Suppressor macrophage treated with lipopolysaccharide for 4 hours (primary cell): Measurements from ENCODE around the gene HSD11B1.
"Not testable (repeated sequence)": the region's sequence is repeated elsewhere in the genome, so short reads cannot be mapped to it uniquely, and the experiment has no call there.

ENCODE experiments used
- DNase-seq: peaks from one replicate; pipeline ENCODE4 v3.0.0-alpha.2; 2020

The HSD11B1 gene

GRCh38 chr1:209692296-209692695, 12.3 kb upstream of the HSD11B1 start:
- DNase-seq = no peak

DNA sequence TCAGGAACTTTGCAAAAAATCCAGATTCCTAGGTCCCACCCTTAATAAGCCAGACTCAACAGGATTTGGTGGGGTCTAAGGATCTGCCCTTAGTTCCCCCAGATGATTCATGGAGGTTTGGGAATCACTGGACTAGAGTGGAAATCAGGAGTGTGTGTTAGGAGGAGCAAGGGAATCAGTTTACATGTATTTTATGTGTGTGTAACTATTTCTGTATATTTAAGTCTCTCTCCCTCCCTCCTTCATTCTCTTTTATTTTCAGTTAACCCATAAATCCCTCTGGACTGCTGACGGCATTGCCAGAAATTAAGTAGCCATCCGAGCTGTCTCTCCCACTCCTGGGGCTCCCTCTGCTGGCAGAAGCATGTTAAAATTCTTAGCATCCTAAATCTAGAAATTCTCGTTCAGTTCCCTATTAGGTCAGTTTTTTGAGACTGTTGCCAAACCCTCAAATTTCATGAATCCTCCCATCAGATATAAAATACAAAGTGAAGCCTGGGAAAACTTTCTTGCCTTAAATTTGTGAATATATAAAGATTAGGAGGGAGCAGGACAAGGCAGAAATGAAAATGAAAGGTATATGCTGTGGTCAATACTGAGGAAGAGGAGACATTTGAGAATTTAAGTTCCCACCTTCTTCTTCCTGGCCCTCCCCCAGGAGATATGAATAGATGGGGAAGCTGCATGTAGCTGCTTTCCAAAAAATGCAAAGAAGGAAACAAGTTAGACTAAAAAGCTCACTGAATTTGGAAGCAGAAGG, 11.7 kb upstream of the HSD11B1 start:
- DNase-seq = peak; percentile 95

- DNase-seq = no peak
These were observed 8.0 kb upstream of the HSD11B1 start for GRCh38 chr1:209696673-209697072.

GRCh38 chr1:209697126-209697525, 7.5 kb upstream of the HSD11B1 start:
- no peak for DNase-seq

- DNase-seq = not testable (repeated sequence)
These were observed 4.0 kb upstream of the HSD11B1 start for GRCh38 chr1:209700686-209701085.

DNA sequence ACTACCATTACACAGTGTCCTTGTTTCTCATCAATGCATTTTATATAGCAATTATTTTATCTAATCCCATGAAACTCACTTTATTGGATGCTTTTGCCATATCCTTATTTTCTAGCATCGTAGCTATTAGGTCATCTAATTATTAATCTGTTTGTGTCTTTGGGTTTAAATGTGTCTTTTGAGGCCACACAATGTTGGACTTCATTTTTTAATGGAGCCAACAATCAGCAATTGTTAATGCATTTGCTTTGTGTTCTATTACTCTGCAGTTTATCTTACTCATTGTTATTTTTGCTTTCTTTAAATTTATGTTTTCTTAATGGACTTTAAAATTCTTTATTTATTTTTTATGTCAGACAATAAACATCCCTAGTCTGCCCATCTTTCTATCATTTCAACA, 1.8 kb upstream of the HSD11B1 start:
- no peak for DNase-seq

DNA sequence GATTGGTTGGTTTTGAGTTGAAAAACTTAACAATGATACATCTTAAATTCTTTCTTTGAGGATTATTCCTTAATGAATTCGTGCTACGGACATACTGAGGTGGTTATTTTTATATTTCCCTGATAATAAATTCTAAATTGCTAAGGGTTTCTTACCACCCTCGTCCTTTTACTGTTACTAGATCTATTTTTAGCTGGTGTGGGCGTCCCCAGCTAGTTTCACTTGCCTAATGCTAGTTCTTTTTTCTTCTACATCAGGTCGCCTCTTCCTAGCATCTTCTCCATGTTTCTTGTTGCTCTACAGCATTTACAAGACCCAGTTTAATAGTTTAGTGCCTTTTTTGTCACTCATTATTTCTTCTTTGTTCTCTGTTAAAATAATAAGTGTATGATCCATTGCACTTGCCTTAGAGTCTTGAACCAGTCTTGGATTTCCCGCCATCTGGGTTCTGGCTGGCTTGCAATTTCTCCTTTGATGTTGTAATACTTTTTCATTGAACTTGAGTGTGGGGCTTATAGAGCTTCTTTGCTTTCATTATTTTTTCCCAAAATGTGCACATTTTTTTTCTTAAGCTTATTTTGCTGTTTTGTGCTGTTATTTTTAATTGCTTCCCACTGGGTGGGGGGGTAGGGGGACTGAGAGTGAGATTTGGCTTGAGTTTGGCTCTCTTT, 677 bp upstream of the HSD11B1 start:
- peak; percentile 65 for DNase-seq

GRCh38 chr1:209705033-209705598, 470 bp downstream of the HSD11B1 start:
- DNase-seq = peak; percentile 46

- no peak for DNase-seq
These were observed 2.0 kb downstream of the HSD11B1 start for GRCh38 chr1:209706622-209707021.

GRCh38 chr1:209707308-209707707, 2.7 kb downstream of the HSD11B1 start:
- no peak for DNase-seq

GRCh38 chr1:209708297-209708696, 3.7 kb downstream of the HSD11B1 start:
- no peak for DNase-seq

GRCh38 chr1:209710093-209710492, 5.4 kb downstream of the HSD11B1 start:
- DNase-seq = peak; percentile 48

DNA sequence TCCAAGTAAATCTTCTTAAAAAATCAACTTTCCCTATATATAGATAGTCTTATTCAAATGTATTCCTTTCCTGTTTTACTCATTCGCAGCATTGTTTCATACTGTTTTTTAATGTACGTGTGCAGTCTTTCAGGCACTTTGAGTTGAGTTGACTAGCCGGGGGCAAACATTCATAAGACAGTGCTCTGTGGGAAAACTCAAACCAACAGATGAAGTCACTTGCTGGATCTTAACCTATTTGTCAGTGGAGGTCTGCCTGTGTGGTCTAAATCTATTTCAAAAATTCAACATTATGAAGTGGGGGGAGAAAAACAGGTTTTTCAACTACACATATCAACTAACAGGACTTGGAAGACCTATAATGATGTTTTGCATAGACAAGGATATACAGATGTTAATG, 6.2 kb downstream of the HSD11B1 start:
- no peak for DNase-seq

- no peak for DNase-seq
These were observed 9.7 kb downstream of the HSD11B1 start for GRCh38 chr1:209714338-209714737.

- no peak for DNase-seq
These were observed 10.7 kb downstream of the HSD11B1 start for GRCh38 chr1:209715314-209715713.

DNA sequence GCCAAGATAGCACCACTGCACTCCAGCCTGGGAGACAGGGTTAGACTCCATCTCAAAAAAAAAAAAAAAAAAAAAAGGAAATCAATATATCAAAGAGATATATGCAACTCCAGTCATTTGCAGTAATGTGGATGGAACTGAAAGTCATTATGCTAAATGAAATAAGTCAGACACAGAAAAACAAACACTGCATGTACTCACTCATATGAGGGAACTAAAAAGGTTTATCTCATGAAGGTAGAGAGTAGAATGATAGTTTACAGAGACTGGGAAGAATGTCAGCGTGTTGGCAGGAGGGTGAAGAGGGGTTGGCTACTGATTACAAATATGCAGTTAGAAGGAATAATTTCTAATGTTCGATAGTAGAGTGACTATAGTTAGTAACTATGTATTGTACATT, 13.2 kb downstream of the HSD11B1 start:
- DNase-seq = no peak

DNA sequence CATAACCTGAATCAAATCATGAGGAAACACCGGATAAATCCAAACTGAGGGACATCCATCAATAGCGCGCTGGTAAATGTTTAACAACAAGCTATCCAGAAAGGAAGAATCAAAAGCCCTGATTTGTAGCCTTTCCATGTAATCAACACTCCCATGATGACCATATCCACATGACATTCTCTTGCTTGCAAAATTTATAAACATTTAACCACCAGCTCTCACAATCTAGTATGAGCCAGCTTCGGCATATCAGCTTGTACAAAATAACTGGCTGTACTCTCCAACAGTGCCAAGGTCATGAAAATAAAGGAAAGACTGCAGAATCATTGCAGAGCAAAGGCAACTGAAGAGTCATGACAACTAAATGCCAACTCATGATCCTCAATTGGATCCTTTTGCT, 15.7 kb downstream of the HSD11B1 start:
- DNase-seq = no peak

DNA sequence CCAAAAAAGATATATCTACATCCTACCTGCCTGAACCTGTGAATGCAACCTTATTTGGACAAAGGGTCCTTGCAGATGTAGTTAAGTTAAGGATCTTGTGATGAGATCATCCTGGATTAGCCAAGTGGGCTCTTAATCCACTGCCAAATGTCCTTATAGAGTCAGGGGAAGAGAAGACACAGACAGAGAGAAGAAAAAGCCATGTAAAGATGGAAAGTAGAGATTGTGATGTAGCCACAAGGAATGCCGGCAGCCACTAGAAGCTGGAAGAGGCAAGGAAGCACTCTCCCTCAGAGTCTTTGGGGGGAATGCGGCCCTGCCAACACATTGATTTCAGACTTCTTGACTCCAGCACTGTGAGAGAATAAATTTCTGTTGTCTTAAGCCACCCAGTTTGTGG, 16.2 kb downstream of the HSD11B1 start:
- no peak for DNase-seq

GRCh38 chr1:209721323-209721722, 16.7 kb downstream of the HSD11B1 start:
- peak; percentile 85 for DNase-seq

GRCh38 chr1:209723265-209723664, 18.6 kb downstream of the HSD11B1 start:
- DNase-seq = no peak

DNA sequence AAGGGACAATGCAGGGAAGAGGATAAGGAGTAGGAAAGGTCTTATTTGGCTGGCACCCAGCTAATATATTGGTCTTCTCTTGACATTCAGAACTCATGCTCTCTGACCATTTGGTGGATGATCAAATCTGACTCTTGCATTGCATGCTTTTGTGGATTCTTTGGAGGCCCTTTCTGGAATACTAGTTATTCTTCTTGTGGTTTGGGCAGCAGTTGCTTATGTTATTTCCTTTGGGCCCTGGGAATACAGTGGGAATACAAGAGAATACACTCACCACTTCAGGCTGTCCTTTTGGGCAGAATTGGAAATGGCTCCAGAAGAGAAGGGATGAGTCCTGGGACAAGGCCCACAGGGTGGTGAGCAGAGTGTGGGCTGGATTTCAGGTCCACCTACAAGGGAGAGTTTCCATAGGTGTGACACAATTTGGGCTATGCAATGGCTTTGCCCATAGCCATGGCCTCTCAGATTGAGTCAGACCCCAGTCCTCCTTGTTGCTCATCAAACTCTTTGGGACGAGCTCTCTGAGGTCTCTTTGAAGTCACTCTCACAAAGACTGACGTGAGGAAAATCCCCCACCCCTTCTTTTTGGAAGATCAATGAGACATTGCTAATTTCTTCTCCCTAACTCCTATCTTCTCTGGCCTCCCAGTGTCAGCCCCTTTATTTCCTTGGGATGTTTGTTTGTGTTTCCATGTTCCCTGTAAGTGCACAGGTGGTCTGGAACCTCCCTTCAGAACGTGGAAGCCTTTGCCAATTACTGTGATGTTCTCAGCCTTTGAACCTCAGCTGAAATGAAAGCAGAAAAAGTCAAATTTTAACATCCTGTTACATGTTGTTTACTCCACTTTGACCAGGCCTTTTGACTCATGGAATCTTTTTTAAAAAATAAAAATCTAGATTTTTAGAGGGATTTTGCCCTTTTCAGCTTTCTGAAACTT, 19.4 kb downstream of the HSD11B1 start:
- DNase-seq = no peak

- DNase-seq = no peak
These were observed 22.6 kb downstream of the HSD11B1 start for GRCh38 chr1:209727286-209727685.

GRCh38 chr1:209727785-209728184, 23.1 kb downstream of the HSD11B1 start:
- no peak for DNase-seq
